ENCODE results near the gene AMBRA1.

The AMBRA1 gene

DNA sequence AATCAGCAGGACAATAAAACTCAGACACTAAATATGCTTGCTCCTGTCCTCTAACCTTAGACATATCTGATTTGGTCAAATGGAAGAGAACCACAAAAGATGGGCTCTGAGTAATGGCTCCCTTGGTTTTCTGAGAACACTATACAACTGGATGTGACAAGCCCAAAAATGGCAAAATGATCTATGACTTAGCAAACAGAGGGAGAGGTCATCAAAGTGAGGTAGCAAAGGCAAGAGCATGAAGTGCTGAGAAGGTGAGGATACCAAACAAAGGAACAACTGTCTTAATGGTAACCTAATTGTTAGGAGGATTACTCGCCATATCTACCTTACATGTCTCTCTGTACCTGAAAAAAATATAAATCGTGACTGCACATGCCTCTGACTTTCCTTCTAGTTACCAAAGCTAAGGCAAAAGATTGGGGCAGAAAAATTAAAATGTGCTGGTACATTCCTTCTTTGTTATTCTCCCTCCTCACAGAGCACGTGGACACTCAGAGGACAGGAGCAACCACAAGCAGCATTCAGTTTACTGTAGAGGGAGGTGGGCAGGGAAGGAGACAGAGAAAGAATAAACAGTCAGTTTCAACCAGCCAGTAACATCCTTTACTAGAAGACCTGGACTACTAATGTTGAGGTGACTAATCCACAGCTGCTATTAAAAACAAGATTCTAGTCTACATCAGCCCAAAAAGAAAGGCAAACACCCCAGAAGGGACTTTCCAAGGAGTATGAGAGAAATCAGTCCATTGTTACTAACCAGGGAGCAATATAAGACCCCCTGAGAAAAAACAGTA lies 88.8 kb downstream of the AMBRA1 start:
- DNase-seq = no peak

DNA sequence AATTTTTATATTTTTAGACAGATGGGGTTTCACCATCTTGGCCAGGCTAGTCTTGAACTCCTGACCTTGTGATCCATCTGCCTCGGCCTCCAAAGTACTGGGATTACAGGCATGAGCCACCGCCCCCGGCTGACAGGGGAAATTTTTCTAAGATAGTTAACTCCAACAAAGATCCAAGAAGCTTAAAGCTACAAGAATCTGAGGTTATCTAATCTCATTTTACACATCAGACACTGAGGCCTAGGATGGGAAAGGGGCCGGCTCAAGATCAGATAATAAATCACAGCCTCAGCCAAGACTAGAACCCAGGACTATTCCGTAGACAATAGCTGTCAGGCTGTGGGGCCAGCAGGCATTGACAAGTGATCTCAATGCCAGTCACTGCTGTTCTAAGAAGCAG lies 94.0 kb downstream of the AMBRA1 start:
- no peak for DNase-seq

DNA sequence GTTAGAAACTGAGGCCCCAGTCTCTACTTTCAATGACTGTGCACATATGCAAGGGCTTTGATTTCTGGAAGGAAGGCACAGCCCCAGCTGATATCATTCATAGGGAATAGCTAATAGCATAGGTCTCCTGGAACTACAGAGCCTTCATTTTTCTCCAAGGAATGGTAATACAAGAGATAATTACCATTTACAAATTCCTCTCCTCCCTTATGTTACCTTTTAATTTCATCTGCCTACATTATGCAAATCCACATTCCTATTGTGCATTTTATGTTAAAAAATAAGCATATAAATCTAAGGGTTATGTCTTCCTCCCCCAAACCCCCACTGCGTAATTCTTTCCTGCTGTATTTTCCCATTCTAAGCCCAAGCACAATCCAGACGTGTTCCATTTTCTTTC lies 94.9 kb downstream of the AMBRA1 start:
- no peak for DNase-seq

DNA sequence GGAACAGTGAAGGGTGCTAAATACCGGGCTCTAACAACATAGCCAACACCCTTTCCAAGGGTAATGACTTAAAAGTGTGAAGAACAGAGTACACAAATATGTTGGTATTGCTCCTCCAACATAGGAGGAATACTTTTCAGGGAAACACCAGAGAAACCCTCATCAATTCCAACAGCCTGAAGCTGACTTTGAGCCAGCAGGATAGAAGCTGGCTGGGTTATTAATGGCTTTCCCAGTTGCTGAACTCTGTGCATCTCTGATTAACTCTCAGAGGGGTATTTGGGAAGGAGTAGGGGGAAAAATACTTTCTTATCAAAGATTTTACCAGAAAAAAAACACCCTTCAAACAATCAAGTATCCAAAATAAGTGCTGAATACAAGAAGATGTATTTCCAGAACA lies 95.6 kb downstream of the AMBRA1 start:
- no peak for DNase-seq

DNA sequence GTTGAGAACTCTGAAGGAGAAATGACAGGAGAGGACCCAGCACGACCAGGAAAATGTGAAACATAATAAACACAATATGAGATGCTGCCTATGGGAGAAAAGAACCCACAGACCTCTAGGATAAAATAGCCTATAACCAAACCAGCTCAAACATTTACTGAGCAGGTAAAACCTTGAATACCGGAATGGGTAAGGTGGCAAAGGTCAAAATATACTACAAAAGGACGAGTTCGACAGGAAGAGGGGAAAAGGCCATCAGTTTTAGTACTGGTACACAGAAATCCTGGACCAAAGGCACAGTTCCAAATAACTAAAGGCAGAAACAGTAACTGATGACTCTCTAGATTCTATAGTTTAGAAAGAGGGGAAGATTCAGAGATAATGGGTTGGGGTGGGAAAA lies 96.3 kb downstream of the AMBRA1 start:
- DNase-seq = no peak

DNA sequence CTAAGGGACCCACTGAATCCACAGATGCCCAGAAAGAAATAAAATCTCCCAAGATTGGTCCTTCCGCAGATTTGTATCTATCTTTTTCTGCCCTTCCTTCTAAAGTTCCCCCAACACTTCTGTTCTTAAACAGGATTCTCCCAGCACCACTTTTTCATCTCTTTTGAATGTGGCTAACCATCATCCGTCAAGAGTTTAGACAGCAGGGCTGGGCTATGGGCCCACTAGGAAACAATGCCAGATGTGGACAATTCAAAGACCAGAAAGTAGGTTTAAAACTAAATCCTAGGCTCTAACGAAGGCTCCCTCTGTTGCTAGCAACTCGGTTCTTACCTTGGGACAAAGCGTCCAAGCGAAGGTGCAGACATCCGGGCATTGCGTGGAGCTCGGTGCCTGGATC lies 100.0 kb downstream of the AMBRA1 start:
- no peak for DNase-seq

DNA sequence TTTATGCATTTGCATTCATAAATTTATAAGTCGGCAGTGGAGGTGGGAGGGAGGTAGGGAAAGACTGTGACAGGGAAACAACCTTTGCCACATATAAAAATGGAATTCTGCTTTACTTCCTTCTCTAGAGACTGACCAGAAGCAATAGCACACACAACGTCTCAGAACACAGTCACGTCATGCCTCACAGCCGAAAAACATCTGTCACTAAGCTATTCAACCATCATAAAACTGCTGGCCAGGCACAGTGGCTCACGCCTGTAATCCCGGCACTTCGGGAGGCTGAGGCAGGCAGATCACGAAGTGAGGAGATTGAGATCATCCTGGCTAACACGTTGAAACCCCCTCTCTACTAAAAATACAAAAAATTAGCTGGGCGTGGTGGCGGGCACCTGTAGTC lies 101.3 kb downstream of the AMBRA1 start:
- DNase-seq = no peak

DNA sequence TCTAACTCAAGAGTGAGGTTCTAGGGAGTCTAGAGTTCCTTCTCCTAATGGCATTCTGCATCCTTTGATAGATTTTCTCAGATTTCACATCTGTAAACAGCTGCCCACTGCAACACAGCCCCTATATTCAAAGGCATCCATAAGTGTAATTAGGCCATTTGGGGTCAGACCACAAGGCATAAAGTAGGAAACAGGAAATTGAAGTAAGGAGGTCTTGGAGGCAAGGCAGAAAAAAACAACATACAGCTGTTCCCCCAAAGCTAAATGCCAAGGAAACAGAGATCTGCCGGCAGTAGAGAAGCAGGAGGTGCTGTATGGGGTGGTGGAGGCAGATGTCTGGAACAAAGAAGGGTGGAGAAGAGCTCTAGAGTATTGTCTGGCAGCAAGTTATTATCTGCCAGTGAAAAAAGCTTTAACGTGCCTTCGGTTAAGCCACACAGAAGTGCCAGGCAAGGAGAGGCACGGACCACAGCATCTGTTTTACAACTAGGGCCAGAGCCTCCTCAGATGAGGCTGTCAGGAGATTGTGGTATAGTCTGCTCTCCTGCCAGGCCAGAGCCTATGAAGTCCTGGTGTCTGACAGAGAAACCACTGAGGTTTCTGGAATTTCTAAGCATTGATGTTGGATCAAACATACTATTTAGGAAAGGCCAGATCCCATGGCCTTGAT lies 102.0 kb downstream of the AMBRA1 start:
- DNase-seq = no peak

DNA sequence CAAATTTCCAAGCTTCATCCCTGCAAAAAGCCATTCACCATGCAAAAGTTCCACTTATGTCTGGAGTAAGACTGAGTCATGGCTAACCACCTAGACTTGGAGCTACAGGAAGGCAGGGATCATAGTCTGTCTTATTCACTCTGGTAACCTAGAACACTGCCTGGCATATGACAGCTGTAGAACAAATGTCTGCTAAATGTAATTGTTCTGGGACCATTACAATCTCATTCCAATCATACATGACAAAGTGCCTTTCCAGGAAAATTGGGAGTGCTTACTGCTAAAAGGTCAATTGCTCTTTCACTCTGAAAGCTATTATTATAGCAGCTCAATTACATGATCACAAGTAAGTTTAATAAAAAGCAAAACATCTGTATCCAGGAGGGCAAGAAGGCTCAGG lies 103.2 kb downstream of the AMBRA1 start:
- DNase-seq = no peak

DNA sequence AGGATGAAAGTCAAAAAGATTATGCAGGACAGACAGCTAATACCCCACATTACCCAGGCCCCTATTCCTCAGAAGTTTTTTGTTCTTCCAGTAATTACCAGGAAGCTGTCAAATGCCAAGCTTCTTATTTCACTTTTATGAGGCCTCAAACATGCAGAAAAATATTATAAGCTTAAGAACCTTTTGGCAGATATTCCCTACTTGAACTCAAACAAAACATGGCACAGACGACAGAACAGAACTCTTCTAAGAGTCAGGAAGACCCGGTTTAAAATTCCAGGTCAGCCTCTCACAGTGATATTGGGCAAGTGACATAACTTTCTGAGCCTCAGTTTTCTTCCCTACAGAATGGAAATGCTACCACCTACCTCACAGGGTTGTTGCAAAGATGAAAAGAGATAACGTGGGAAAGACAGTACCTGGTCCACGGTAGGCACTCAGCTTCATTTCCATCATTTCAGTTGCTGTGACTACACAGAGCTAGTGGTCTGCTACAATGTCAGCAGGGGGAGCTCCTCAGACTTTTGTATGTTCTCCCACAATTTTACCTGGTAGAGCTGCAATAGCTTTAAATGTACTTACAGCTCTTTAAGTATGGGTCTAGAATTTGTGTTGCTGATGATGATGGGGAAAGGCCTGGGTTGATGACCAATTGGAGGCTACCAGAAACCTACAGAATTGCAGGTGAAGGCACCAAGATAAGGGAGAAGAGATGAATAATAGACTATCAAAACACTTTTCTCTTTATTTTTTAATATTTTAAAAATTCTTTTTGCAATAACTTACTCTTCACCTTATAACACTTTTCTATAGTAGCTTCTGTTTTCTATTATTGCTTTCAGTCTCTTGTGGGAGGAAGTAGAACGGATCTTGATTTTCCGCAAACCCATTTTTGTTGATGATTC lies 103.9 kb downstream of the AMBRA1 start:
- DNase-seq = peak; percentile 18

DNA sequence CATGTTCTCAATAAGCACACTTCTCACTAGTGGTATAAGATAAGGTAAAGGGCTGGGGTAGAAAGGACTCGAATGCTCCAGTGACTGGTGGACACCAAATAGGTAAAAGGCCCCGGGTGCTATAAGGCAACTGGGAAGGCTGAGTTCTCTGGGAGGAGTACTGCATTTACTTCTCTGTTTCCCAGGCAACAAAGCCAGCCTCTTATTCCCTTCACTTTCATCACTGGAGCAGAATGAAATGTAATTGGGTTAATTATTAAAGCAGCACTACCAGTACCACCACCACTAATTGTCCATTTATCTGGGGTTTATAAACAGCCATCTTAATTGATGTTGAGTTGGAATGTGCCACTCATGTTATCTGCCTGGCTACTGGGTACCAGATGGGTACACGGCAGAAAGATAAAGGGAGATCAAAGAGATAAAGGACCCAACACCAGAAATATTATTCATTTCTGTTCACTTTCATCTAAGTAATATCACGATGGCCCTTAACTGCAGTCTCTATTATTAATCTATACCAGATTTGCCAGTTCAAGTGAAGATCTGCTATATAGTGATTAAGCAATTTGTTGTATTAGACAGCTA lies 107.9 kb downstream of the AMBRA1 start:
- no peak for DNase-seq

DNA sequence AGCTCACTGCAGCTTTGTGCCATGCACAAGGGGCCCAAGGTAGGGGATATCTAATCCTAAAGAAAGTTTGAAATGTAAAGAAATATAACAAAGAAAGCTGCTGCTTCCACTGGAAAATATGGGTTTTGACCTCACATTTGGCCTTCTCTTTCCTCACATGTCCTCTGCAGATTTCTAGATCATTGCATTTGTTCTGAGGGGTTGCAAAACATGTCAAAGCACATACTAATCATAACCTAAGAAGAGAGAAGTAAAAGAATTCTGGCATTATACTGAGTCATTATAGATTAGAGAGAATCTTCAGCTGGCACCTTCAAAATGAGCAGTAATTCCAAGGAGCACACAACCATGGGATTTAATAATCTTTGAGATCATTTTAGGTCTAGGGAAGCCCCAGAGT lies 109.7 kb downstream of the AMBRA1 start:
- no peak for DNase-seq

DNA sequence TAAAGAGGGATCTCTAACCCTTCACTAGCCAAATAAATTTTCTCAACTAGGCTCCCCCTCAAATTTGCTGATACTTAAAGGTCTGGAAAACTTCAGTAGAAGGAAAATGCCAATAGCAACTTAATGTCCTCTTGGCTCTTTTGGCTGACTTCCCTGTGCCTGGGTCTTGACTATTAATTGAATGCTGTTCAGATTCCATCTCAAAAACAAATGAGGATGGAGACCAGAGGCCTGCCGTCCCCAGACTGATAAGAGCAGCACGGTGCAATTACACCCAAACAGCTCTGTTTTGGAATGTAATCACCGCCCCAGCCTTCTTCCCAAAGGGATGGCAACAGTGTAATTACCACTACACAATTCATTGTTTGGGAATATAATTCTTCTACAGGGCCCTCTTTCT lies 112.9 kb downstream of the AMBRA1 start:
- DNase-seq = no peak

DNA sequence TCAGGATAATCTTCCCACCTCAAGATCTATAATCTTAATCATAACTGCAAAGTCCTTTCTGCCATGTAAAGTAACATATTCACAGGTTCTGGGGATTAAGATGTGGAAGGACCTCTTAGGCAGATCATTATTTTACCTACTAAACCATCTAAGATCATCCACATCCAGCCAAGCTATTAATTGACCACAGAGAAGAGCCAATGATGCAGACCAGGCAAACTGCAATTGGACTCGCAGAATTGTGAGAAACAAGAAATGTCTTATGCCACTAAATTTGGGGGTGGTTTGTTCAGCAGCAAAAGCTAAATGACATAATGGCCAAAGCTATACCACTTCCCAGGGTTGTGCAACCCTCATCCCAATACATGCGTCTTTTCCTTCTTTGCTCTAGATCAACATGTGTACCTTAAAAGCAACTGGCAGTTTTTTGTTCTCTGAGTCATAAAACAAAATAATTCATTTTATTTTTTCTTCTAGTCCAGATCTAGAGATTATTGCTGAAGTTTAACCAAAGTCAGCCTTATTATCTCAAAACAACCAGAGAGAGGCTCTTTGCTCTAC lies 113.6 kb downstream of the AMBRA1 start:
- DNase-seq = no peak

DNA sequence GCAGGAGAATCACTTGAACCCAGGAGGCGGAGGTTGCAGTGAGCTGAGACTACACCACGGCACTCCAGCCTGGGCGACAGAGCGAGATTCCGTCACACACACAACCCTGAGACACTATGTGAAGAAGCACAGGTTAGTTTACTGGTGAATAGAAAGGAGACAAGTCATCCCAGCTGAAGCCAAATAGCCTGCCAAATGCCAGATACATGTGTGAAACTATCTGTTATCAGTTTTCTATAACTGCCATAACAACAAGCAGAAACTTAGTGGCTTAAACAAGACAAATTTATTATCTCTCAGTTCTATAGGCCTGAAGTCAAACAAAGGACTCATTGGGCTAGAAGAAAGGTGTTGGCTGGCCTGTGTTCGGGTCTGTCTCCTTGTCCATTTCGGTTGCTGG lies 114.2 kb downstream of the AMBRA1 start:
- no peak for DNase-seq

DNA sequence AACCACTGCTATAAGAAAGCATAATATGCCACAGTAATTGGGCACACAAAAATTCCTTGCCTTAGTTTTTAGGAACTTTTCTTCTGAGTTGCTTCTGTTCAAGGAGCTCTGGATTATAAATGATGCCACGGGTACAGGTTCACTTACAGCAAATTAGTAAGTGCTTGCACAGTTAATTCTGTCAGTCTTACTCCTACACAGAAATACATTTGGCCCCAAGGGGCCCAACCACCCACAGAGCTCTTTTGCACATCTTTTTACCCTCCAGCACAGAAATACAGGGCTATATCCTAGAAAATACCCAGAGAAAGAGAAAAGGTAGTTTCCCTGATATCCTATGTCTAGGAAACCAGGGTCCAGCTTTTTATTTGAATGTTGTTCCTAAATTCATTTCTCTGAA lies 115.6 kb downstream of the AMBRA1 start:
- DNase-seq = no peak

DNA sequence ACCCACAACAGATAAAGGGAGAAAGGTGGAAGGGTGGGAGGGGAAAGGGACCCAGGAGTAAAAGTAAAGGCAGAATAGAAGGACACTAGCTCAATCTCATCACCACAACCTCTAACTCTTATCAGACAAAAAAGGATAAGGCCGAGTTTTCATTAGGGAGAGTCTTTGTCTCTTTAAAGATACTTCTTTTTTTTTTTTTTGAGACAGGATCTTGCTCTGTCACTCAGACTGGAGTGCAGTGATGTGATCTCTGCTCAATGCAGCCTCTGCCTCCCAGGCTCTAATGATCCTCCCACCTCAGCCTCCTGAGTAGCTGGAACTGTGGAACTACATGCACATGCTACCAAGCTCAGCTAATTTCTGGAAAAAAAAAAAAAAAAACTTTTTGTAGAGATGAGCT lies 116.7 kb downstream of the AMBRA1 start:
- no peak for DNase-seq

DNA sequence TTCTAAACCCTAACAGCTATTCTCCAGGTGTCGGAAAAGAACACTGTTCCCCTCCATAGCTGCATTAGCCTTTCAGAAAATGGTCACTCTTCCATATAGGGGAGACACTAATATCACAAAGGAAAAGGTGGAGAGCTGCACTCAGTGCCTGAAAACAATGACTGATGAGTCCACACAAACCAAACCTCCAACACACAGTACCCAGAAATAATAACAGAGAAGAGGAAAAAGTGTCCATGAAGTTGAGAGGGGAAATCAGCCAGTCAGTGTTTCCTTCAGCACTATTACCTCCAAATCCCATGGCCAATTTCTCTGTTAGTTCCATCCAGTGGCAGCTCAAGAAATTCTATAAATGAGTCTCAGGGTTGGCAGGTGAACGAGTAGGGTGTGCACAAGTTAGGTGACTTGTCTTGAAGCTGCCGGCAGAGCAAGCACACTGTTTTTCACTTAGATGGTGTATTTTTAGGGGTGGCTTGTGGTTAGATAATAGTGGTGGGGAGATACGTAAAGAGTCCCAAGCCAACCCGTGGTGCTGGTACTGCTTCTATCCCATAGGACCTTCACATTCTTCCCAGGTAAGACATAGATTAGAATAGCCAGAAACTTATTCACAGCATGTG lies 117.8 kb downstream of the AMBRA1 start:
- no peak for DNase-seq

DNA sequence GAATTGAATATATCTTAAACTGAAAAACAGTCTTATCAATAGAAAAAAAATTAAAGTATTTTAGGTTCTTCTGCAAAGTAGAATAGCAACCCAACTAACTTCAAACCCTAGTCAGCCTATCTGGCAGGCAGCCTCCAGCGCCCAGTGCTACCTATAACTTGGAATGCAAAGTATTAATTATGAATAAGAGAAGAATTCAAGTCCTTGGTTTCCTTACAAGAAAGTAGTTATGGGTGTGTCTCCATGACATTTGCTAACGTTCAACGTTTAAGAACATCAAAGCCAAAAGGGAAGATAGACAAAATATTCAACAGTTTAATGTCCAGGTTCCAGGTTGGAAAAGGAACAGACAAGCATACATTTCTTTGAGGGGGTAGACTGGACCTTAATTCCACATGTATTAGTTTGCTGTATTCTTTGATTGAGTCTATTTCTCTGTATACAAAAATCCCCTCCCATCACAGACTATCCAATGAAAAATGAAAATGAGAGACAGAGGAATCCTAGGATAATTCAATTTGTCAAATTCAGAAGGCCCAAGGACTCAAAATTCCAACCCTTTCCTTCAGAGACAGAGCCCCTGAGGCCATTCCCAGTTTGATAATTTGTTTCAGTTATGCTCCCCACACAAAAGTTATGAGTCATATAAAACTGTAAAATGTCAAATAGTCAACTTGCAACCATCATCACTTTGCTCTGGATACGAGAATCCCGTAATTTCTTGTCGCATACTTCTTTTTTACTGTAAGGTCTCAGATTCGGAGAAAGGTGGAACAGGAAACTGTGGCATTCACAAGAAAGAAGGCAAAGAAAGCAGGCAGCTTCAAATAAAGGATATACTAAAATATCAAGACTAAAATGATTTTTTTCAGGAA lies 118.5 kb downstream of the AMBRA1 start:
- DNase-seq = no peak

DNA sequence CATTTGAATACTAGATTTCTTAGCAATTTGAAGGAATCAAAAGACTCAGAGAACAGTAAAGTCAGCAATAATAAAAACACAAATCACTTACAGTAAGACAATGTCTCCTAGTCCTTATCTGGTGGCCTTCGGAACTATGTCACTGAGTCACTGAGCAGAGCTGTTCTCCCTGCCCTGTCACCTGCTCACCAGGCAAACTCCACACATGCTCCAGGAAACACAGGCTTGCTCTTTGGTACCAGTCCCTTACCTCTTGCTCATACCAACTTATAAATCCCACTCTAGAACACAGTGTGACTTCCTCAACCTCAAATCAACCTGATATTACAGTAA lies 121.2 kb downstream of the AMBRA1 start:
- DNase-seq = no peak

DNA sequence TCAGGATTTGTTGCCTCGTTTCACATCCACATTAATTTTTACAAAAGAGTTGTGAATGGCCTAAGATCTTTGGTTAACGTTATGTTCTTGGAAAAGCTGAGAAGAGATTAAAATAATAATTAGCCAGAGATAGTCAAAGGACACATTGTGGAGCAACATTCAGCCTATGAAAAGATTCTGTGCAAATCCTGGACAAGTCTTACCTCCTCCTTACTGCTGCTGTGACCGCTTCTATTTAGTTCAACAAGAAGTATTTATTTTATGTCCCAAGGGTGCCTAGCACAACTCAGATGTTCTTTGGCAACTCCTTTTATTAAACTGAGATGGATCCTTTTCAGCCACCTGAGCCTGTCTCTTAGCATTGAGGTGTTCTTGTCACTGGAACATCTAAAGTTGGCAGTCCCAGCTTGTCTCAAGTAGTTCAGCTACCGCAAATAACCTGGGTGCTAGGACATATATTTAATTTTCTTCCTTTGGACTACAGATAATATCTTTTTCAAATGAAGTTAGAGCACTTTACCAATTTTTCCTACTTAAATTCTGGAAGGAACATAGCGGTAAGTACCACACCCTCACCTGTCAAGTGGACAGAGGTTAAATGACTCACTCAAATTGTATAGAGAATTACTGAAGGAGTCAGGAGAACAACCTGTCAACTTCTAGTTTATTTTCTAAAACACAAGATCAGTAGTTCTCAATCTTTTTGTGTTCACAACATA lies 121.7 kb downstream of the AMBRA1 start:
- no peak for DNase-seq

All from DMS153 (cell line).